H1 (cell line): Measurements from ENCODE around the gene CPE. TPM values are rescaled to one million over a fixed set of nuclear protein-coding genes. Genes with fewer than 3 reads are reported as not detected.

Experiments used
- CTCF ChIA-PET: fragments of 300-600 bp; sonication (Branson Sonifier 250); formaldehyde crosslinking; loops from one replicate; lab custom pipeline; 2021; ENCODE audit not compliant: partially characterized antibody; lab: Charles Lee
- POLR2A ChIA-PET: fragments of 300-600 bp; sonication (Branson Sonifier 250); formaldehyde crosslinking; loops from one replicate; lab custom pipeline; 2021; ENCODE audit warnings: inconsistent platforms; ENCODE audit not compliant: partially characterized antibody; lab: Charles Lee
- DNase-seq, 2 experiments: peaks; one replicate each; pipeline versions ENCODE4 v3.0.0 to v3.0.0-alpha.2; 2010 to 2022; ENCODE audit warnings: low spot score in 2 of 2, low read depth in 1 of 2, mixed read lengths in 1 of 2
- FAIRE-seq: peaks from 2 replicates; lab custom pipeline; 2011; peaks lifted over from hg19 to GRCh38; lab: Jason Lieb, UNC
- H2AFZ ChIP-seq: 2 replicates; pipeline ENCODE4 v1.8.1; 2012; ENCODE audit warnings: low read length, inconsistent platforms
- H2AK5ac ChIP-seq: 2 replicates; pipeline ENCODE4 v1.6.1; 2013; ENCODE audit warnings: low read depth, low read length
- H2BK120ac ChIP-seq: replicated peaks from 2 replicates; pipeline ENCODE3; 2013; ENCODE audit warnings: low read depth, low read length, inconsistent platforms
- H2BK12ac ChIP-seq: 2 replicates; pipeline ENCODE4 v1.6.1; 2013; ENCODE audit warnings: low read depth, low read length
- H2BK15ac ChIP-seq: 2 replicates; pipeline ENCODE4 v1.6.1; 2013; ENCODE audit warnings: low read length
- H2BK20ac ChIP-seq: 2 replicates; pipeline ENCODE4 v1.6.1; 2013; ENCODE audit warnings: low read length
- H2BK5ac ChIP-seq: 2 replicates; pipeline ENCODE4 v1.6.1; 2013; ENCODE audit warnings: low read depth, low read length
- H3K14ac ChIP-seq: 2 replicates; pipeline ENCODE4 v1.6.1; 2013; ENCODE audit warnings: inconsistent platforms; ENCODE audit not compliant: insufficient read length
- H3K18ac ChIP-seq: 2 replicates; pipeline ENCODE4 v1.6.1; 2013; ENCODE audit warnings: low read length; ENCODE audit errors: extremely low read depth
- H3K23ac ChIP-seq: 2 replicates; pipeline ENCODE4 v1.6.1; 2013; ENCODE audit warnings: inconsistent platforms; ENCODE audit not compliant: insufficient read length
- H3K23me2 ChIP-seq: 2 replicates; pipeline ENCODE4 v1.6.1; 2013; ENCODE audit warnings: low read depth, low read length
- H3K27ac ChIP-seq: 2 replicates; pipeline ENCODE4 v1.6.1; 2011; ENCODE audit warnings: low read depth, low read length, inconsistent platforms
- H3K27me3 ChIP-seq, 4 experiments: replicated peaks in 1 of 4; 1 replicate in 1 of 4; 2 replicates in 3 of 4; pipeline versions ENCODE4 v1.6.1 to v1.8.1; 2011 to 2013; ENCODE audit warnings: low read length in 3 of 4, mild to moderate bottlenecking in 3 of 4, inconsistent platforms in 2 of 4, mixed read lengths in 2 of 4, moderate library complexity in 1 of 4; ENCODE audit not compliant: control insufficient read depth in 3 of 4, insufficient read depth in 3 of 4; ENCODE audit errors: extremely low read depth in 1 of 4
- H3K36me3 ChIP-seq, 4 experiments: 2 replicates each; pipeline versions ENCODE4 v1.6.1 to v1.8.1; 2011 to 2013; ENCODE audit warnings: mild to moderate bottlenecking in 4 of 4, low read length in 3 of 4, moderate library complexity in 2 of 4, control low read depth in 1 of 4, inconsistent platforms in 1 of 4; ENCODE audit not compliant: insufficient read depth in 4 of 4, control insufficient read depth in 2 of 4
- H3K4ac ChIP-seq: replicated peaks from 2 replicates; pipeline ENCODE3; 2013; ENCODE audit warnings: low read length, low read depth, mixed read lengths, inconsistent platforms; ENCODE audit not compliant: insufficient read length
- H3K4me1 ChIP-seq, 4 experiments: replicated peaks in 1 of 4; 1 replicate in 1 of 4; 2 replicates in 3 of 4; pipeline versions ENCODE4 v1.6.1 to v1.8.1; 2011 to 2013; ENCODE audit warnings: low read length in 3 of 4, inconsistent platforms in 2 of 4, mixed read lengths in 1 of 4; ENCODE audit not compliant: insufficient read depth in 4 of 4, control insufficient read depth in 3 of 4
- H3K4me2 ChIP-seq, 2 experiments: 2 replicates each; pipeline versions ENCODE4 v1.6.1 to v1.8.1; 2011 to 2013; ENCODE audit warnings: low read depth in 2 of 2, low read length in 2 of 2, control low read depth in 1 of 2, inconsistent platforms in 1 of 2, mild to moderate bottlenecking in 1 of 2; ENCODE audit not compliant: insufficient read depth in 1 of 2
- H3K4me3 ChIP-seq, 4 experiments: fragments of 200-600, 300-600 bp in 1 of 4; sonication (generic), shearing (Covaris generic), sonication (Bioruptor Twin) in 1 of 4; 2 replicates each; pipeline versions ENCODE4 v1.5.1 to v1.8.1; 2011 to 2016; ENCODE audit warnings: low read length in 4 of 4, low read depth in 3 of 4, control low read depth in 2 of 4, inconsistent platforms in 2 of 4, mild to moderate bottlenecking in 2 of 4, mixed read lengths in 1 of 4, moderate library complexity in 1 of 4; ENCODE audit not compliant: insufficient read depth in 2 of 4; ENCODE audit errors: extremely low read depth in 1 of 4
- H3K56ac ChIP-seq: replicated peaks from 2 replicates; pipeline ENCODE3; 2013; ENCODE audit warnings: low read depth, mild to moderate bottlenecking, mixed read lengths, low read length, inconsistent platforms; ENCODE audit not compliant: insufficient read length
- H3K79me1 ChIP-seq: 2 replicates; pipeline ENCODE4 v1.6.1; 2013; ENCODE audit warnings: low read depth, low read length, control low read depth
- H3K79me2 ChIP-seq, 2 experiments: 2 replicates each; pipeline versions ENCODE4 v1.6.1 to v1.8.1; 2012 to 2013; ENCODE audit warnings: low read length in 2 of 2, mild to moderate bottlenecking in 2 of 2, inconsistent platforms in 1 of 2; ENCODE audit not compliant: insufficient read depth in 2 of 2, control insufficient read depth in 1 of 2
- H3K9ac ChIP-seq, 4 experiments: replicated peaks in 1 of 4; 1 replicate in 1 of 4; 2 replicates in 3 of 4; pipeline versions ENCODE4 v1.6.1 to v1.8.1; 2011 to 2013; ENCODE audit warnings: low read depth in 3 of 4, low read length in 3 of 4, control low read depth in 2 of 4, mild to moderate bottlenecking in 2 of 4, moderate library complexity in 2 of 4, inconsistent platforms in 1 of 4; ENCODE audit errors: extremely low read depth in 1 of 4
- H3K9me3 ChIP-seq, 2 experiments: 2 replicates each; pipeline versions ENCODE4 v1.6.1 to v1.8.1; 2012 to 2013; ENCODE audit warnings: mild to moderate bottlenecking in 2 of 2, moderate library complexity in 2 of 2, control low read depth in 1 of 2, inconsistent platforms in 1 of 2, low read depth in 1 of 2, low read length in 1 of 2, mixed read lengths in 1 of 2; ENCODE audit not compliant: insufficient read depth in 2 of 2
- H4K20me1 ChIP-seq, 2 experiments: replicated peaks in 1 of 2; 2 replicates each; pipeline versions ENCODE3 to v1.8.1; 2011 to 2013; ENCODE audit warnings: inconsistent platforms in 2 of 2, low read length in 2 of 2, mild to moderate bottlenecking in 1 of 2; ENCODE audit not compliant: insufficient read depth in 2 of 2, control insufficient read depth in 1 of 2
- H4K5ac ChIP-seq: 2 replicates; pipeline ENCODE4 v1.6.1; 2013; ENCODE audit warnings: low read length, low read depth, mixed read lengths, inconsistent platforms; ENCODE audit not compliant: insufficient read length
- H4K8ac ChIP-seq: 2 replicates; pipeline ENCODE4 v1.8.0; 2013; ENCODE audit warnings: mild to moderate bottlenecking, moderate library complexity, low read length, inconsistent platforms; ENCODE audit not compliant: insufficient read depth; ENCODE audit errors: extremely low read depth
- H4K91ac ChIP-seq: replicated peaks from 2 replicates; pipeline ENCODE3; 2013; ENCODE audit warnings: low read length, mixed read lengths, inconsistent platforms; ENCODE audit not compliant: insufficient read length
- ASH2L ChIP-seq: fragments of 200-600, 300-600 bp; sonication (generic); IDR thresholded peaks from one replicate; pipeline ENCODE4 v1.7.1; 2017; ENCODE audit warnings: low read length
- BACH1 ChIP-seq: IDR thresholded peaks from 2 replicates; pipeline ENCODE4 v1.6.1; 2012; ENCODE audit warnings: low read length, improper control_type of control experiment
- GABPA ChIP-seq: IDR thresholded peaks from 2 replicates; pipeline ENCODE4 v1.6.1; 2011; ENCODE audit warnings: mild to moderate bottlenecking, low read length, moderate library complexity, borderline replicate concordance; ENCODE audit not compliant: insufficient read depth
- KDM5A ChIP-seq: fragments of 200-600 bp; IDR thresholded peaks from 2 replicates; pipeline ENCODE4 v1.7.1; 2012; ENCODE audit warnings: mild to moderate bottlenecking, low read length, inconsistent platforms, mixed read lengths
- MAFK ChIP-seq: IDR thresholded peaks from 2 replicates; pipeline ENCODE4 v1.6.1; 2012; ENCODE audit warnings: low read depth, mild to moderate bottlenecking, improper control_type of control experiment, low read length
- NRF1 ChIP-seq: IDR thresholded peaks from 2 replicates; pipeline ENCODE4 v1.6.1; 2011; ENCODE audit warnings: mild to moderate bottlenecking, low read depth, low read length, improper control_type of control experiment
- SIRT6 ChIP-seq: IDR thresholded peaks from one replicate; pipeline ENCODE4 v1.7.1; 2012; ENCODE audit warnings: low read length, inconsistent platforms
- SP2 ChIP-seq: IDR thresholded peaks from 2 replicates; pipeline ENCODE4 v1.6.1; 2012; ENCODE audit warnings: mild to moderate bottlenecking, low read length, inconsistent platforms
- SP4 ChIP-seq: IDR thresholded peaks from 2 replicates; pipeline ENCODE4 v1.6.1; 2012; ENCODE audit warnings: low read length, inconsistent platforms
- SRF ChIP-seq: IDR thresholded peaks from 2 replicates; pipeline ENCODE4 v1.6.1; 2011; ENCODE audit warnings: mild to moderate bottlenecking, low read depth, low read length, moderate library complexity
- TBP ChIP-seq: IDR thresholded peaks from 2 replicates; pipeline ENCODE4 v1.6.1; 2011; ENCODE audit warnings: low read depth, low read length, improper control_type of control experiment
- TEAD4 ChIP-seq: IDR thresholded peaks from 2 replicates; pipeline ENCODE4 v1.6.1; 2012; ENCODE audit warnings: low read depth, low read length, inconsistent platforms, mixed read lengths
- YY1 ChIP-seq: IDR thresholded peaks from 2 replicates; pipeline ENCODE4 v1.6.1; 2011; ENCODE audit warnings: low read depth, mild to moderate bottlenecking, low read length
- WGBS, 2 experiments: shearing (Covaris generic) in 1 of 2; methylation state at CpG; one replicate each; pipeline versions ENCODE4 v1.1.6 to v1.1.7; 2013 to 2015; ENCODE audit warnings: low lambda C conversion rate in 2 of 2, mixed read lengths in 2 of 2, inconsistent platforms in 1 of 2, low coverage in 1 of 2, missing lambda C conversion rate in 1 of 2; ENCODE audit not compliant: insufficient replicate concordance in 2 of 2, insufficient coverage in 1 of 2, insufficient read length in 1 of 2; ENCODE audit errors: extremely low coverage in 1 of 2, missing lambda C conversion rate in 1 of 2; 5-methylcytosine and 5-hydroxymethylcytosine counted together
- polyA plus RNA-seq, 7 experiments: library from polyadenylated mRNA; depleted of rRNA in 3 of 7; stranded (reverse) in 5 of 7; unstranded in 2 of 7; fragments of >200 nt in 5 of 7; fragments of 200-250 nt in 2 of 7; gene quantifications; 1 replicate in 5 of 7; 2 replicates in 1 of 7; 4 replicates in 1 of 7; pipeline versions ENCODE4 v1.2.1 to v1.2.3, GENCODE V29; 2011 to 2013; ENCODE audit warnings: missing spikeins in 2 of 7, mixed read lengths in 2 of 7
- total RNA-seq: library from RNA; stranded (reverse); fragmentation: NEBNext Ultra II Directional; extraction: Animal tissue kit (Norgen Biotek cat#: 25700); gene quantifications from 2 replicates; pipeline ENCODE4 v1.2.1, GENCODE V29; 2021
- TF ChIP-seq, protein P1 (sequence below): IDR thresholded peaks from 2 replicates; pipeline ENCODE4 v1.6.1; 2012; ENCODE audit warnings: inconsistent platforms

CPE gene
- total and polyA plus RNA-seq, 2 of the 8 experiments (the other 6 are each of a cell fraction or from before 2014, with no cell fraction given), result 9.4 to 10.2 TPM

DNA sequence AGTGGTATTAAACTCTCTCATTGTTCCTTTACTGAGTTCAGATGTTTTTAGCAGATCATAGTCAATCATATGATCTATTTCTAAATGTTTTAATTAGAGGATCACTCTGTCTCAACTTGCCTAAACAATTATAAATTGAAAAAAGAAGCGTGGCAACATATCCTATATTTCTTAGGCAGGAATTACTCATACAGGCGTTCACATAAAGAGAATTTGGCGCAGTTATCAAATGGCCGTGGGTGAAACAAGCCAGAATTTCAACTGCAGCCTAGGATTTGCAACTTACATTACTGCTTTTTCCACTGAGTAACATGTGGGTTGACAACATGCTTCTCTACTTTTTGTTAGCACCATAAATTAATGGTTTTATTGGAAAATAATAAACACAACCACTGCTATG is 141.3 kb downstream of the CPE start:
- H2BK15ac ChIP-seq, result no peak overlapping the region
- TF ChIP-seq TBP (no peak), BACH1 (no peak), SRF (no peak), YY1 (no peak), SP2 (no peak), TEAD4 (no peak), SIRT6 (no peak), GABPA (no peak), MAFK (no peak), NRF1 (no peak), SP4 (no peak), KDM5A (no peak), ASH2L (no peak)
- TF ChIP-seq, protein P1, sequence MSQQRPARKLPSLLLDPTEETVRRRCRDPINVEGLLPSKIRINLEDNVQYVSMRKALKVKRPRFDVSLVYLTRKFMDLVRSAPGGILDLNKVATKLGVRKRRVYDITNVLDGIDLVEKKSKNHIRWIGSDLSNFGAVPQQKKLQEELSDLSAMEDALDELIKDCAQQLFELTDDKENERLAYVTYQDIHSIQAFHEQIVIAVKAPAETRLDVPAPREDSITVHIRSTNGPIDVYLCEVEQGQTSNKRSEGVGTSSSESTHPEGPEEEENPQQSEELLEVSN, result no peak

More for the DNA sequence above, 141.3 kb downstream of the CPE start:
- H3K79me2 ChIP-seq, result no peaks in the 10 kb centered on the region
- H3K79me1 ChIP-seq, result no peaks in the 10 kb centered on the region
- FAIRE-seq, result no peak
- DNase-seq, result no peak
- no peak overlapping the region for H3K23ac ChIP-seq
- no peak overlapping the region for H2BK120ac ChIP-seq
- no peak overlapping the region for H2BK12ac ChIP-seq
- no peaks in the 10 kb centered on the region for H3K27me3 ChIP-seq
- H3K14ac ChIP-seq, result no peak overlapping the region
- 71% methylated on average over 4 of the region's 4 CpGs; no CpG with 5 or more reads in 1 of the 2 experiments for WGBS, 2 experiments
- H2AFZ ChIP-seq, result no peak overlapping the region
- POLR2A ChIA-PET, result no interaction called here
- H4K20me1 ChIP-seq, result no peaks in the 10 kb centered on the region
- no peaks in the 10 kb centered on the region for H3K23me2 ChIP-seq
- H2AK5ac ChIP-seq, result no peak overlapping the region
- no peak overlapping the region for H2BK20ac ChIP-seq
- no peak overlapping the region for H3K4me3 ChIP-seq
- no peak overlapping the region for H3K56ac ChIP-seq
- CTCF ChIA-PET, result no interaction called here
- H4K5ac ChIP-seq, result no peak overlapping the region
- no peak overlapping the region for H3K4me2 ChIP-seq
- no peak overlapping the region for H3K4ac ChIP-seq
- H3K4me1 ChIP-seq, result no peaks in the 10 kb centered on the region
- no peak overlapping the region for H3K27ac ChIP-seq
- no peak overlapping the region for H4K8ac ChIP-seq
- no peak overlapping the region for H2BK5ac ChIP-seq
- H3K9me3 ChIP-seq, result no peaks in the 10 kb centered on the region
- no peak overlapping the region for H3K9ac ChIP-seq
- no peaks in the 10 kb centered on the region for H3K36me3 ChIP-seq
- no peak overlapping the region for H4K91ac ChIP-seq
- H3K18ac ChIP-seq, result no peak overlapping the region
